Psoas muscle (tissue), 8 donors: ENCODE results near the gene PER2. TPM values are rescaled to one million over a fixed set of nuclear protein-coding genes. Genes with fewer than 3 reads are reported as not detected.

ENCODE experiments used
- ATAC-seq, 4 donors: fragments of 200-7000 bp; cut with Tn5 transposase; one replicate each; pipeline ENCODE4 v1.9.1; 2020; ENCODE audit warnings: moderate library complexity in 3 of 4, mild to moderate bottlenecking in 2 of 4
- DNase-seq, 2 donors: peaks; one replicate each; pipeline ENCODE4 v3.0.0-alpha.2; 2020
- H3K27ac ChIP-seq: fragments of 200-600 bp; one replicate; pipeline ENCODE4 v1.8.0; 2022
- H3K27me3 ChIP-seq, 3 donors: fragments of 200-600 bp in 1 of 3; one replicate each; pipeline versions ENCODE4 v1.6.1 to v1.8.0; 2013 to 2022; ENCODE audit warnings: low read length in 2 of 3, mild to moderate bottlenecking in 2 of 3, moderate library complexity in 1 of 3; ENCODE audit not compliant: insufficient read depth in 3 of 3
- H3K36me3 ChIP-seq, 2 donors: fragments of 200-600 bp in 1 of 2; one replicate each; pipeline versions ENCODE4 v1.6.1 to v1.8.0; 2013 to 2022; ENCODE audit warnings: low read depth in 1 of 2, mild to moderate bottlenecking in 1 of 2, moderate library complexity in 1 of 2; ENCODE audit not compliant: insufficient read depth in 1 of 2
- H3K4me1 ChIP-seq: fragments of 200-600 bp; one replicate; pipeline ENCODE4 v1.8.0; 2022
- H3K4me3 ChIP-seq: fragments of 200-600 bp; one replicate; pipeline ENCODE4 v1.8.0; 2022; ENCODE audit warnings: mild to moderate bottlenecking
- H3K9me3 ChIP-seq: fragments of 200-600 bp; one replicate; pipeline ENCODE4 v1.8.0; 2022
- CTCF ChIP-seq: fragments of 200-600 bp; IDR thresholded peaks from one replicate; pipeline ENCODE4 v1.8.0; 2022; ENCODE audit warnings: antibody characterized with exemption
- WGBS, 3 donors: extraction: QIAGEN DNeasy Blood & Tissue Kit; methylation state at CpG; one replicate each; pipeline versions ENCODE4 v1.1.6 to v1.1.7; 2013; 5-methylcytosine and 5-hydroxymethylcytosine counted together
- intact Hi-C, 2 donors: fragments of 100-400 bp; cut with DNase I; formaldehyde crosslinking; loops; one replicate each; pipeline versions ENCODE4 v1.11.0 to v1.14.2; 2022
- polyA plus RNA-seq, 3 donors: library from polyadenylated mRNA; stranded (reverse); fragments of 200-250 nt; gene quantifications; one replicate each; pipeline ENCODE4 v1.2.3, GENCODE V29; 2013
- total RNA-seq, 4 donors: library from RNA; stranded (reverse); fragmentation: NEBNext Ultra II Directional in 2 of 4; extraction: Animal tissue kit (Norgen Biotek cat#: 25700) in 2 of 4; gene quantifications; one replicate each; pipeline versions ENCODE4 v1.2.1 to v1.2.4, GENCODE V29; 2021 to 2023
- donor health status: healthy with polysubstance abuse.
- donor health status: DM: no; HTN: no; CAD: no; lungs with moderate emphysema.
- donor health status: Bipolar disorder and iron deficiency.
- donor health status: healthy.
- donor health status: DM: yes; HTN: yes; CAD: no.
- donor health status: DM: no; HTN: no; CAD: no.
- donor health status: DM: no; HTN: no; CAD: no.
- donor health status: DM: yes; HTN: yes; CAD: no.

The PER2 gene
- total and polyA plus RNA-seq, 7 donors, result 1.9 to 20.7 (median 7.8) TPM

GRCh38 chr2:238291550-238292281 lies 3.3 kb upstream of the PER2 start:
- Histone ChIP-seq H3K9me3 (no peaks in the 10 kb centered on the region), H3K4me3 (no peak overlapping the region), H3K27ac (no peak overlapping the region), H3K36me3 (no peaks in the 10 kb centered on the region), H3K4me1 (no peaks in the 10 kb centered on the region), H3K27me3 (no peaks in the 10 kb centered on the region)
- intact Hi-C loops, result loop anchor here in 1 of 2 donors (1.0 kb wide), 1 partner anchor 26 kb away; no protein-coding TSS in a partner anchor
- WGBS, 3 donors, result 90 to 92% (median 92%) methylated on average over 8 of the region's 8 CpGs
- DNase-seq (peak in 1 of 2 donors; percentile 40), ATAC-seq (no peak)
- TF ChIP-seq CTCF, result no peak

DNA sequence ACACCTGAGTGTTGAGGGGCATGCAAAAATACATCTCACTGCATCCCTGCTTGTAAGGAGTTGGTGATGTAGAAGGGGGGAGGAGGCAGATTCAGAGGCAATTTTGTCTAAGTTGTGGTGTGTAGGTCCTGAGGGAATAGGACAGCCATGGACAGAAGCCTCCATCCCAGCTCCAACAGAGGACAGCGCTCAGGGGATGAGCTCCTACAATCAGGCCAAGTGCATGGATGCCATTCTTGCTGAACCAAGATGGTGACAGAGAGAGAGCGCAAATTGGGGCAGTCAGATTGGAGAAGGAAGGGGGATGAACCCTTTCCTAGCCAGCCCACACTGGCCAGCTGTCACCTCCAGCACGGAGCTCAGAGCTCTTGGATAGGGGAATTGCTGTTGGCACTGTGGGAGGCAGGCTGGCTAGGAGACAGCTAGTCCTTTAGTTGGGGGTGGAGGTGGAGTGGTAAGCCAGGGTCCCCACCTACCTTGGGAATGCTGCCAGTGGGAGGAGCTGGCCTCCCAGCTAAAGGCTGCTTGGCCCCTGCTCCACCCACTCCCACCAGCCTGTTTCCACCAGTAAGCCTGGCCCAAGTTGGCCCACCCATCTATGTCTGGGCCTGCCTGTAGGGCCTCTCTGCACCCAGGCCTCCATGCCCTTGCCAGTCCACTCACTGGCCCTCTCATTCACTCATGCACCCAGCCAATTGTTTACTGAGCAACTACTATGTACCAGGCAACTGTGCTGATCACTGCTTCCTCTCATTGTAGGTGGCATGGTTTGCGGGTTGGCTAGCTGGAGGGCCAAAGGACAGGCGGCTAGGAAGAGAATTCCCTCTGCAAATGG lies 2.5 kb upstream of the PER2 start:
- ATAC-seq (no peak), DNase-seq (peak in 1 of 2 donors; percentile 48)
- TF ChIP-seq CTCF, result no peak
- intact Hi-C loops, result loop anchor here in 1 of 2 donors (1.0 kb wide), 1 partner anchor 26 kb away; no protein-coding TSS in a partner anchor
- H3K36me3 ChIP-seq, result no peaks in the 10 kb centered on the region
- peaks cover 7% of the 10 kb centered on the region for H3K4me1 ChIP-seq
- H3K4me3 ChIP-seq, result no peak overlapping the region
- WGBS, 3 donors, result 84 to 91% (median 87%) methylated on average over 5 of the region's 5 CpGs
- no peaks in the 10 kb centered on the region for H3K27me3 ChIP-seq
- H3K27ac ChIP-seq, result no peak overlapping the region
- no peaks in the 10 kb centered on the region for H3K9me3 ChIP-seq

DNA sequence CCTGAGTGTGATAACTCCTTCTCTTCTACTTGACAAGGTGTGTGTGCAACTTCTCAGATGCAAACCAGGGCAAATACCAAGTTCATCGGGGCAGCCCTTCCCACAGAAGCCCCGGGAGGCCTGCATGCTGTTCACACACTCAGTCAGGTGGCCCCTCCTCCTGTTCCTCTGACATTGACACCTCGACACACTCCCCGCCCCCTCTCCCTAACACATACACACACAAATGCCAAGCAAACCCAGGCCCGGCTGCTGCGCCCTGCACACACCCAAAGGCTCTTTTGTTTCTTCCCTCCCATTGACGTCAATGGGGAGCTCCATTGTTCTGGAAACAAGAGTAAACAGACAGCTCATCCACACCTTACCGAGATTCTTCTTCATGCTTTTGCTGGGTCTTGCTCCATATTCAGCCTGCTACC lies 1.7 kb upstream of the PER2 start:
- ATAC-seq (no peak), DNase-seq (peak in 1 of 2 donors; percentile 40)
- Histone ChIP-seq H3K27me3 (no peaks in the 10 kb centered on the region), H3K27ac (no peak overlapping the region), H3K9me3 (no peaks in the 10 kb centered on the region), H3K4me3 (no peak overlapping the region), H3K36me3 (no peaks in the 10 kb centered on the region), H3K4me1 (peaks cover 16% of the 10 kb centered on the region)
- intact Hi-C loops, result no loop called here
- TF ChIP-seq CTCF, result no peak
- 61 to 69% (median 61%) methylated on average over 8 of the region's 8 CpGs for WGBS, 3 donors

- peak overlapping the region; percentile 95 for H3K4me3 ChIP-seq
- no peaks in the 10 kb centered on the region for H3K27me3 ChIP-seq
- peak overlapping the region; percentile 96 for H3K27ac ChIP-seq
- no peak for TF ChIP-seq CTCF
- no peak for ATAC-seq
- no peaks in the 10 kb centered on the region for H3K36me3 ChIP-seq
- no peaks in the 10 kb centered on the region for H3K9me3 ChIP-seq
- intact Hi-C loops, result no loop called here
- peaks cover 20% of the 10 kb centered on the region for H3K4me1 ChIP-seq
- peak in 1 of 2 donors; percentile 26 for DNase-seq
- WGBS, 3 donors, result 45 to 51% (median 47%) methylated on average over 13 of the region's 13 CpGs
Measured at GRCh38 chr2:238289574-238289973, 1.2 kb upstream of the PER2 start.
